Dermis blood vessel endothelial cell (primary cell): Measurements from ENCODE around the gene BAHCC1. TPM values are rescaled to one million over a fixed set of nuclear protein-coding genes. Genes with fewer than 3 reads are reported as not detected.

ENCODE experiments used
- DNase-seq: peaks from one replicate; pipeline ENCODE4 v3.0.0; 2010
- total RNA-seq: library from RNA; depleted of rRNA; stranded (reverse); fragments of >200 nt; gene quantifications from 2 replicates; pipeline ENCODE4 v1.2.3, GENCODE V29; 2014

The BAHCC1 gene
- total RNA-seq, 1 donor from 2014 or later: 4.8 TPM

DNA sequence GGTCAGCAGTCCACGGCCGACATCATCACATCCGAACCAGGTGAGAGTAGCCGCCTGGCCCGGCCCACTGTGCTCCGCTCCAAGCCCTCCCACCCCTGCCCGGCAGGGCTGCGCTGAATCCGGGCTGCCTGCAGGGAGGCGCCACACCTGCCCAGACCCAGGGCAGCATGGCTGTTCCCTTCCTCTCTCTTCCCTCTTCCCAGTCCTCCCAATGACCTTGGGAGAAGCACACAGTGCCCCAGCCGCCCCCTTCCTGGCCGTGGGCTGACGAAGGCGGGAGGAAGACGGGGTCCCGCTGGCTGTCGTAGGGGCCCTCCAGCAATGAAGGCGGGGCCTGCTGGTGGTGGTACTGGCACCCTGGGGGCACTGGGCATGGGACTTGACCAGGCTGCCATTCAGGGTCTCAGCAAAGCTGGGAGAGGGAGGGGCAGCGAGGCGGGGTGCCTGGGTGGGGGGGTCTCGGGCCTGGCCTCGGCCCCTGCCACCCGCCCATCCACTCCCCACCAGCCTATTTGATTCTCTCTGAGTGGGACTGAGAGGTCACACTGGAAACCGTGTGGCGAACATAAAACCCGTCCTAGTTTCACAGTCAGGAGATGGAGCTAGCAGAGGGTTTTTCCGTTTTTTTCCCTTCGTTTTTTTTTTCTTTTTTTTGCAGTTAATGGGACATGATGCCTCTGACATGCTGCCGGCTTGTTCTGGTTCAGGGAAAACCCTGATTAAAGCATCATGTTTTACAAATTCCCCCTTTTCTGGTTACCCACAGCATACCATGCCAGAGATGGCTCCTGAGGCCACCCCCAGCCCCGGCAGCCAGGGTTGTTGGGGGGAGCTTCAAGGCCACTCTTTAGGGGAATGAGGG, 50.6 kb downstream of the BAHCC1 start:
- no peak for DNase-seq

DNA sequence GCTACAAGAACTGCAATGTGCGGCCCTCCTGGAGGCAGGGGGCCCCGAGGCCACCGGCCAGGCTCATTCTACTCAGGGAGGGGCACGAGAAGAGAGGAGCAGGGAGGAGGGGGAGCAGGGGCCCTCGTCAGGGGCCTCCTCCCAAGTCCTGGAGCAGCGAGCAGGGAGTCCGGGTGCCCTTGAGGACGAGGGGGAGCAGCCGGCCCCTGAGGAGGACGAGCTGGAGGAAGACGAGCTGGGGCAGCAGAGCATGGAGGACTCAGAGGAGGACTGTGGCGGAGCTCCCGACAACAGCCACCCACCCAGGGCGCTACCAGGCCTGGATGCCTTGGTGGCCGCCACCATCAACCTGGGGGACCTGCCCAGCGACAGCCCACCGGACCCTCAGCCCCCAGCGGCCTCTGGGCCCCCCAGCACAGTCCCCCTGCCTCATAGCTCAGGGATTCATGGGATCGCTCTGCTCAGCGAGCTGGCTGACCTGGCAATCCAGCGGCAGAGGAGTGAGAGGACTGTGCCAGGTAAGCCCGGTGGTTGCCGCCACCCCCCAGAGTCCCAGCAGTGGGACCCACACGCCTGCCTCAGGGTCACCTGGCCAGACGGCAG, 52.2 kb downstream of the BAHCC1 start:
- no peak for DNase-seq

DNA sequence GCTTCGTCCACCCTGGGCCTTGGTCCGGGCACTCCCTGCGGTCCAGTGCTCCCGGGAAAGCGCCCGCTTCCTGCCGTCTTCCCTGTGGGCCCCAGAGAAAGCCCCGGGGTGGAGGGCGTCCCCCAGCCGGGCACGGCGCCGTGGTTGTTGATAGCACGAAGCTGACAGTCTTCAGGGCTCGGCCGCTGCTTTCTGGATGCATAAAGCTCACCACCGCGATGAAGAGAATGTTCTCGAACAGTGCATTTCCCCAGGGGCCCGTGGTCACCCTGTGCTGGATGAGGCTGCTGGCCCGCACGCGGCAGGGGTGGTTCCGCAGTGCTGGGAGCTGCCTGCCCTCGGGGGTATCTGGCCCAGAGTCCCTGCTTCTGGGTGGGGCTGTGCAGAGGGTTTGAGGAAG, 53.2 kb downstream of the BAHCC1 start:
- DNase-seq: no peak

DNA sequence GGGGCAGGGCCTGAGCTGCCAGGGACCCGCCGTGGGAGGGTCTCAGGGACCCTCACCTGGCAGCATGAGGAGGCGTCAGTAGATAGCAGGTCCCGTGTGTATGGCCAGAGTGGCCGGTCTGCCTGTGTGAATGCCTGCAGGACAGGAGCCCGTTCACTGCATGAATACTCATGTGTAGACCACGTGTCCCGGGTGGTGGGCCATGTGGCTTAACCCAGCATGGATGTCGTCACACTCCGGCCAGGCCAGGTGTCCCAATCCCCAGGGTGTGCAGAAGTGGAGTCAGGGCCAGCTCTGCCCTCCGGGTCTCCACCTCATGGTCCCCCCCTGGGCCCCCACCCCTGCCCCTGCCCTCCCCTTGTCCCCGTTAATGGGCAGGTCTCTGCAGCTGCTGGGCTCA, 53.7 kb downstream of the BAHCC1 start:
- no peak for DNase-seq

DNA sequence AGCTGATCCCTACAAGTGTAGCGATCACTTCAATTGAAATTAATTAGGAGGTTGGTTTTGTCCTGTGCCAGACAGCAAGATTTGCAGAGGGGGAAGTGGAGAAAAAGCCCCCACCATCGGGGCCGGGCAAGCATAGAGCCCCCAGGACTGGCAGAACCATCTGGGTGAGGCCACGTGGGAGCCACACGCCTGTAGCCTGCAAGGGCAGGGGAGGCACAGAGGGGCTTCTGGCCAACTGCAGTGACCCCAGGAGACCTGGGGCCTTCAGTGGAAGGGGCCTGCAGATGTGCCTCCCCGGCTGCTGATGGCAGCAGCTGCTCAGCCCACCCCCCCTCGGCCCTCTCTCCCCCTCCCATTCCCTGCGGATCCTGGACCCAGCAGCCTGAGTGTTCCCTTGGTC, 54.1 kb downstream of the BAHCC1 start:
- no peak for DNase-seq

DNA sequence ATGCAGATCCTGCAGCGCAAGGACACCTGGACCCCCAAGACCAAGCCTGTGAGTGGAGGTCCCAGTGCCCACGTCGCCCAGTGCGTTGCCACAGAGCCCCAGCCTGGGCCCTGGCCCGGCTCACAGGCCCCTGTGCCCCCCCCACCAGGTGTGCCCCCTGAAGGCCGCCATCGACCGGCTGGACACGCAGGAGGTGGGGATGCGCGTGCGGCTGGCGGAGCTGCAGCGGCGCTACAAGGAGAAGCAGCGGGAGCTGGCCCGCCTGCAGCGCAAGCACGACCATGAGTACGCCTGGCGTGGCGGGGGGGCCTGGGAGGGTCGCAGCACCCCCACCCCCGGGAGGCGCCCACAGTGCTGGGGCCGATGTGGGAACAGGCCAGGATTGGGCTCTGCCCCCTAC, 56.6 kb downstream of the BAHCC1 start:
- DNase-seq: no peak

DNA sequence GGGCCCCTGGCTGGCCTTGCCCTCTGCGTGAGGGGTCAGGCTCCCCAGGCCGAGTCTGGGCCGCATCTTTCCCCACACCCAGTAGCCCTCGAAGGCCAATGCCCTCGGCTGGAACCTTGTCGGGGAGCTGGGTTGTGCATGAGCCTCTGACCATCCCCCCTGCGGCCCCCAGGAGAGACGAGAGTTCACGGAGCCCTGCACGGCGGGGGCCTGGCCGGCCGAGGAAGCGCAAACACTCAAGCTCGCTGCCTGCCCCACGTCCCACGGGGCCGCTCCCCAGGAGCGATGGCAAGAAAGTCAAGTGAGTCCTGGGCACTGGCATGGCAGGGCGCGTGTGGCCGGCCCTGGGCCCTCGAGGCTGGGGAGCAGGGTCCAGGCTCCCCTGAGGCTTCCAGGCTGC, 57.3 kb downstream of the BAHCC1 start:
- DNase-seq: no peak

DNA sequence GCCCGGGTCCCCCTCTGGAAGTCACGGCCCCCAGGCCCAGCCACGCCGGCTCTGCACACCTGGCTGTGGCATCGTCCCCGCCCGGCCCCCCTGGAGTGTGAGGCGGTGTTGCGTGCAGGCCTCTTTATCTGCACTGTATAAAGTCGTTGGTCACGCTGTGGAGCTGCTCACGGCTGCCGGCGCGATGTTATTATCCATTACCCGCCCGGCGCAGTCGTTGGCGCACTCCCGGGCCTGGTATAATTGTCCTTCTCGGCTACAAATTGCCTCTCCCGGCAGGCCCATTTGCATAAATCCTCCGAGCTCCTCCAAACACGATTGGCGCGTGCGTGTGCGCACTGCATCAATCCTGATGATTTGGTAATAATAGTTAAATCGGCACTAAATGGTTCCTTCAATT, 57.8 kb downstream of the BAHCC1 start:
- no peak for DNase-seq

DNA sequence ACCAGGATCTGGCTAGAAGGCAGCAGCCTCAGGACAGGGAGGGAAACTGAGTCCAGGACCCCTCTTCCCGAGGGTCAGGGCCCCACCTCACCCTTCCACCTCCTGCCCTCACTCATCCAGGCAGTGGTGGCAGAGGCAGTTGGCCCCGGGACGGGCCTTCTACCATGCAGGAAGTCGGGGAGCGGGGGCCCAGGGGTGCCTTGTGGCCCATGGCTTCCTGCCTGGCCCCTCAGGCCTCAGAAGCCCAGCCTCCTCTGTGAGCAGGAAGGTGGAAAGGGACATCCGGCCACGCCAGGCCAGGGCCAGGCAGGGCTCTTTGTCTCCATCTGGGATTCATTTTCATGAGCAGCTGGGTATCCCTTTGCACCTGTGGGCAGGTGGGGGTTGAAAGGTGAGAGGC, 58.5 kb downstream of the BAHCC1 start:
- DNase-seq: peak; percentile 39

DNA sequence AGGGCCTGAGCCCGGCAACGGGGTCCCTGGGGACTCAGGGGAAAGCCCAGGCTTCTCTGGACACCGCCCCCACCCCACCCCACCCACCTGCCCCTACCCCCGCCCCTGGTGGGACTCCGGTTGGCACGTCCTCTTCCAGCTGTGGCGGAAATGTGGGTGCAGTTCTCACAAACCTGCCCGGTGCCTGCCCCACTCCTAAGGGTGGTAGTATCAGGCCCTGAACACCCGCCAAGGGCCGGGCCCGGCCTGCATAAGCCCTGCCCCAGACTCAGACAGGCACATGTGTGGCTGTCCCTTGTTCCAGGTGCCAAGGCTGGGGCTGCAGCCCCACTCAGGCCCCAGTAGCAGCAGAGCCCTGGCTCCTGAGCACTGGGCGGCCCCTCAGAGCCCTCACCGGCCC, 59.2 kb downstream of the BAHCC1 start:
- DNase-seq: no peak

DNA sequence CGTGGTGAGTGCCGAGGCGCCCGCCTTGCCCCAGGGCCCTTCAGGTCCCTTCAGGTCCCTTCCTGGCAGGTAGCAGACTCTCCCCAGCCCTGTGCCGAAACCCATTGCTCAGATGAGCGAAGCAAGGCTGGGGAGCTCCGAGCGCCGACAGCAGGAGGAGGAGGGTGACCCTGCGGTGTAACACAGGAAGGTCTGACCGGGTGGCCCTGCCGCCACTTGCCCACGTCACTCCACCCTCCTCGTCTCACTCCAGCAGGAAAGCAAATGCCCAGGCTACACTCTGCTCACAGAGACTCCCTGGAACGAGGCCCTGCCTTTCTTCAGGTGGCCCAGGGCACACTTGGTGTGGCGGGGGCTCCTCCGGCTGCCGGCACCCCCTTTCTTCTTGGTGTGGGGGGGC, 60.1 kb downstream of the BAHCC1 start:
- no peak for DNase-seq

DNA sequence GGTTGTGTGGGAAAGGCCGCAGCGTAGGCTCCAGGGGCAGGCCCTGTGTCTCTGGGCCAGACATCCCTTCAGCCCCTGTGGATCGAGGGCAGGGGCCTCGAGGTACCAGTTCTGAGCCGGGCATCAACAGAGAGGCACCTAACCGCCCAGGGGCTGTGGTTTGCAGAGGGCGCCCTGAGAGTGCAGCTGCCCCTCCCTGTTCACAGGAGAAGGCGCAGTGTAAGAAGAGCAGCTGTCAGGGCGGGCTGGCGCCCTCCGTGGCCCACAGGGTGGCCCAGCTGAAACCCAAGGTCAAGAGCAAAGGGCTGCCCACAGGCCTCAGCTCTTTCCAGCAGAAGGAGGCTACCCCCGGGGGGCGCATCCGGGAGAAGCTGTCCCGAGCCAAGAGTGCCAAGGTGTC, 60.8 kb downstream of the BAHCC1 start:
- no peak for DNase-seq

DNA sequence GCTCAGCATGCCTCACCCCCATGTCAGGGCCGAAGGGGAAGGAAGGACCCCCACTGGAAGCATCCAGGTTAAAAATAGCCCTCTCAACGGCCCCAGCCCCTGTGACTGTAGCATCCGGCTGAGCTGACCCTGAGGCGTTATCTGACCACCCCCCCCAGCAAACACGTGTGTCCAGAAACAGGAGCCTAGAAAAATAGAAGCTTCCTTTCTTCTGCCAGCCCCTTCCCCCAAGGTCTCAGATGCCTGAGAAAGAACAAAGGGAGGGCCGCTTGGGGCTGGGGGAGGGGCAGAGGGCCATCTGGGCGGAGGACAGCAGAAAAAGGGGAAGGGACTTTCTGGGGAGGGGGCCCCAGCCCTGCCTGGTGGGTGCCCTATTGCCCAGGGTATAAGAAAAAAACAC, 61.5 kb downstream of the BAHCC1 start:
- DNase-seq: peak; percentile 76

DNA sequence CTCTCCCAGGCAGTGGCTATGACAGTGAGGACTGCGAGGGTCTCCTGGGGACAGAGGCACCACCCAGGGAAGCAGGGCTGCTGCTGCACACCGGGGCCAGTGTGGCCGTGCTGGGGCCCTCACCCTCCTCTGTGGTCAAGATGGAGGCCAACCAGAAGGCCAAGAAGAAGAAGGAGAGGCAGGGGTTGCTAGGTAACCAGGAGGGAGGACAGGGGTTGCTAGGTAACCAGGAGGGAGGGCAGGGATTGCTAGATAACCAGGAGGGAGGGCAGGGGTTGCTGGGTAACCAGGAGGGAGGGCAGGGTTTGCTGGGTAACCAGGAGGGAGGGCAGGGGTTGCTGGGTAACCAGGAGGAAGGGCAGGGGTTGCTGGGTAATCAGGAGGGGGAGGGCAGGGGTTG, 62.1 kb downstream of the BAHCC1 start:
- peak; percentile 15 for DNase-seq

DNA sequence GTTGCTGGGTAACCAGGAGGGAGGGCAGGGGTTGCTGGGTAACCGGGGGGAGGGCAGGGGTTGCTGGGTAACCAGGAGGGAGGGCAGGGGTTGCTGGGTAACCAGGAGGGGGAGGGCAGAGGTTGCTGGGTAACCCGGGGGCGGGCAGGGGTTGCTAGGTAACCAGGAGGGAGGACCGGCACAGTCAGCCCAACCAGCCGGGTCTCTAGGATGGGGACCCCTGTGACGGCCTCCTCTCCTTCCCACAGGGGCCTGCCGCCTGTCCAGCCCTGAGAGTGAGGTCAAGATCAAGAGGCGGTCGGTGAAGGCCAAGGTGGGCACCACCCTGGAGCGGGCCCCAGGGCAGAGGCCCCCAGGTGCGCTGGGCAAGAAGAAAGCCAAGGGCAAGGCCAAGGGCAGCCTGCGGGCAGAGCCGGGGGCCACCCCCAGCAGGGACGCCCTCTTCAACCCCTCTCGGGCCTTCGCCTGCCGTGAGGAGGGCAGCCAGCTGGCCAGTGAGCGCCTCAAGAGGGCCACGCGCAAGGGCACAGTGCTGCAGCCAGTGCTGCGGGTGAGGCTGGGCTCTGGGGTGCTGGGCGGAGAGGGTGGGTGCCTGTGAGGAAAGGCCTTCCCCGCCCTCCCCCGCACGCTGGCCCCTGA, 62.8 kb downstream of the BAHCC1 start:
- no peak for DNase-seq

DNA sequence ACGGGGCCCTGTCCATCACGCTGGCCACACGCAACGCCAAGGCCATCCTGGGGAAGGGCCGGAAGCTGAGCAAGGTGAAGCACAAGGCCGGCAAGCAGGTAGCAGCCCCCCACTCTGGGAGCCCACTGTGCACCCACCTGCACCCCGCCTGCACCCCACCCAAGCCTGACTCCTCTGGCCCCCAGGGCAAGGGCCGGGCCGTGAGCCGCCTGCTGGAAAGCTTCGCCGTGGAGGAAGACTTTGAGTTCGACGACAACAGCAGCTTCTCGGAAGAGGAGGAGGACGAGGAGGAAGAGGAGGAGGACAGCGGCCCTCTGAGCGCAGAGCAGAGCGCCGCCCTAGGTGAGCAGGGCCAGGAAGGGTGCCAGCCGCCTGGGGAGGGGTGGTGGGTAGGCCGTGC, 63.4 kb downstream of the BAHCC1 start:
- DNase-seq: no peak

DNA sequence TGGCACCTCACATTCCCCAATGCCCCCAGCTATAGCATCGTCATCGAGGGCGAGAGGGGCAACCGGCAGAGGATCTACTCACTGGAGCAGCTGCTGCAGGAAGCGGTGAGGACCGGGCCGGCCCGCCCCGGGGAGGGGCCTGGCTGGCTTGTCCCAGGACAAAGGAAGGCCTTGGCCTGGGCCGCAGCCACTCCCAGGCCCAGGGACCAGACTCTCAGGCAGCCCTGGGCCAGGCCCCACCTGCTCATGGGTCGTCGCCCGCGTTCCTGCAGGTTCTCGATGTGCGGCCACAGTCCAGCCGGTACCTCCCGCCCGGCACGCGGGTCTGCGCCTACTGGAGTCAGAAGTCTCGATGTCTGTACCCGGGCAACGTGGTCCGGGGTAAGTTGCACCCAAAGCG, 64.0 kb downstream of the BAHCC1 start:
- peak; percentile 78 for DNase-seq

DNA sequence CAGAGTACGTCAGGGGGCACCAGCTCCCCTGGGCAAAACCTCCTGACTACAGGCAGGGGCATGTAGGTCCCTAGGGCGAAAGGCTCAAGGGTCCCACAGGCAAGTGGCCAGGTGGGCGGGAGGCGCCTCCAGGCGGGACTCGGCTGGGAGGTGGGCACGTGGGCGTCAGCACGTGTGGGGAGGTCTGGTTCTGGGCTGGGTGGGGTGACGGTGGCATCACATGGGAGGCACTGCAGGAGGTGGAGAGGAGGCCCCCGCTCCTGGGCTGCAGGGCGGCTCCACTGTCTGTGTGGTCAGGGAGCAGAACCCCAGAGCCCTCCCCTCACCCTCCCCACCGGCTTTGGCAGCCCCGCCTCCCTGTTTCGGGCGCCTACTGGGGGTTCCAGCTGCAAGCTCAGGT, 64.6 kb downstream of the BAHCC1 start:
- no peak for DNase-seq

DNA sequence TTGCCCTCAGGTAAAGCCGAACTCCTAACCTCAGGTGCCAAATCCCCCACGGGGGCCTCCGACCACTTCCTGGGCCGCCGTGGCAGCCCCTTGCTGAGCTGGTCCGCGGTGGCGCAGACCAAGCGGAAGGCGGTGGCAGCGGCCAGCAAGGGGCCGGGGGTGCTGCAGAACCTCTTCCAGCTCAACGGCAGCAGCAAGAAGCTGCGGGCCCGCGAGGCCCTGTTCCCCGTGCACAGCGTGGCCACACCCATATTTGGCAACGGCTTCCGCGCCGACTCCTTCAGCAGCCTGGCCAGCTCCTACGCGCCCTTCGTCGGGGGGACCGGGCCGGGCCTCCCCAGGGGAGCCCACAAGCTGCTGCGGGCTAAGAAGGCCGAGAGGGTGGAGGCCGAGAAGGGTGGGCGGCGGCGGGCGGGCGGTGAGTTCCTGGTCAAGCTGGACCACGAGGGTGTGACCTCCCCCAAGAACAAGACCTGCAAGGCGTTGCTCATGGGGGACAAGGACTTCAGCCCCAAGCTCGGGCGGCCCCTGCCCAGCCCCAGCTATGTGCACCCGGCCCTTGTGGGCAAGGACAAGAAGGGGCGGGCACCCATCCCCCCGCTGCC, 65.7 kb downstream of the BAHCC1 start:
- no peak for DNase-seq

DNA sequence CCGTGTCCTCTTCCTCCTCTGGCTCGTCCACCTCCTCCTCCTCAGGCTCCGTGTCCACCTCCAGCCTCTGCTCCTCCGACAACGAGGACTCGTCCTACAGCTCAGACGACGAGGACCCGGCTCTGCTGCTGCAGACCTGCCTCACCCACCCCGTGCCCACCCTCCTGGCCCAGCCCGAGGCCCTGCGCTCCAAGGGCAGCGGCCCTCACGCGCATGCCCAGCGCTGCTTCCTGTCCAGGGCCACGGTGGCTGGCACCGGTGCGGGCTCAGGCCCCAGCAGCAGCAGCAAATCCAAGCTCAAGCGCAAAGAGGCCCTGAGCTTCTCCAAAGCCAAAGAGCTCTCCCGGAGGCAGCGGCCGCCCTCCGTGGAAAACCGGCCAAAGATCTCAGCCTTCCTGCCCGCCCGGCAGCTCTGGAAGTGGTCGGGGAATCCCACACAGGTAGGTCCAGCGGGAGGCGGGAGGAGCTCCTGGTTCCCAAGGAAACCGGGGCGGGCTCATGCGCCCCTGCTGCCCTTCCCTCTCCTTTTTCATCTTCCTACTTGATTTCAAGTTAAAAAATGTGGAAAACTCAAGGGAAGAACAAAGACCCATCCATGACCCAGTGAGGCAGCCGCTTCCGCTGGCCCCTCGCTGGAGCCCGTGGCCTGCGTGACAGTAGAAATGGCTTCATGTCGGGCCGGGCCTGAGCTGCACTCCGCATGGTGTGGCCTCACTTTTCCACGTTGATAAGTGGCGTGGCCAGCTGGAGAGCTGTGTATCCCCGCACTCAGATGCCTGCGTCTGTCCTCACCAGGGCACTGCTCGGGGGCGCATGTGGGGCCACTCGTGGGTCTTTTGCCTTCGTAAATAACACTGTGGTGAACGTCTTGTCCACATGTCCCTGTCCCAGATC, 66.6 kb downstream of the BAHCC1 start:
- DNase-seq: no peak

DNA sequence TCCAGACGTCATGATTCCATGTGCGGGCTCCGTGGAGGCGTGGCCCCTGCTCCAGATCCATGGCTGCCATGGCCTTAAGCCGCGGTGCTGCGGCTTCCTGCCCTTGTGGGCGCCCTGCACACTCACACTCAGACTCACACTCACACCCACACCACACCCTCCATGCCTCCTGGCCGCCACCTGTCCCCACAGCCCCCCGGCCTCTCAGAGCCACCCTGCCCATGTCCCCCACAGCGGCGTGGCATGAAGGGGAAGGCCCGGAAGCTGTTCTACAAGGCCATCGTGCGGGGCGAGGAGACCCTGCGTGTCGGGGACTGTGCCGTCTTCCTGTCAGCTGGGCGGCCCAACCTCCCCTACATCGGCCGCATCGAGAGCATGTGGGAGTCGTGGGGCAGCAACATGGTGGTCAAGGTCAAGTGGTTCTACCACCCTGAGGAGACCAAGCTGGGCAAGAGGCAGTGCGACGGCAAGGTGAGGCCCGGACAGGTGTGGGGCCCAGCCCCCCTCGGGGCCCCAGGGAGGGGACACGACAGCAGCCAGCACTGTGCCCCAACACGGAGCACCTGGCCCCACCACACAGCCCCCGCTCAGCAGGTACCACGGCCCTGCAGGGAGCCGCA, 67.4 kb downstream of the BAHCC1 start:
- DNase-seq: no peak

DNA sequence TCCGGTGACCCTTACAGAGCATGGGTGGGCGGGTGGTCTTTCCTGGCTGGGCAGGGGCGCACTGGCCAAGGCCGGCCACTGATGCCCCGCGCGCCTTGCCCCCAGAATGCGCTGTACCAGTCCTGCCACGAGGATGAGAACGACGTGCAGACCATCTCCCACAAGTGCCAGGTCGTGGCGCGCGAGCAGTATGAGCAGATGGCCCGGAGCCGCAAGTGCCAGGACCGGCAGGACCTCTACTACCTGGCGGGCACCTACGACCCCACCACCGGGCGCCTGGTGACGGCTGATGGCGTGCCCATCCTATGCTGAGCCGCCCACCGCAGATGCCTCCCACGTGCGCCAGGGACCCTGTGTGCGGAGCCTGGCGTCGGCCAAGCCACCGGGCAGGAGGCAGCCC, 68.2 kb downstream of the BAHCC1 start:
- DNase-seq: no peak
